T-helper 17 cell (primary cell): ENCODE data around the gene EIF4B. TPM values are rescaled to one million over a fixed set of nuclear protein-coding genes. Genes with fewer than 3 reads are reported as not detected.

Experiments used
- ATAC-seq: fragments of 150-1000 bp; cut with Tn5 transposase; 2 replicates; pipeline ENCODE4 v1.10.0; 2021; ENCODE audit warnings: mild to moderate bottlenecking, moderate library complexity
- DNase-seq, 3 donors: peaks; one replicate each; pipeline versions ENCODE4 v3.0.0 to v3.0.0-alpha.2; 2020 to 2021
- H3K9me3 ChIP-seq: one replicate; pipeline ENCODE4 v1.7.0; 2013; ENCODE audit warnings: low read length, mild to moderate bottlenecking; ENCODE audit not compliant: control insufficient read depth, poor library complexity, severe bottlenecking
- H3K27ac Mint-ChIP-seq: one replicate; pipeline ENCODE4 v1.8.0; 2022; ENCODE audit warnings: mild to moderate bottlenecking, moderate library complexity, mixed read lengths
- H3K27me3 Mint-ChIP-seq: one replicate; pipeline ENCODE4 v1.8.0; 2022; ENCODE audit warnings: mixed read lengths
- H3K36me3 Mint-ChIP-seq: one replicate; pipeline ENCODE4 v1.8.0; 2022; ENCODE audit warnings: low read depth, mixed read lengths
- H3K4me1 Mint-ChIP-seq: one replicate; pipeline ENCODE4 v1.8.0; 2022; ENCODE audit warnings: mild to moderate bottlenecking, mixed read lengths
- H3K4me3 Mint-ChIP-seq: one replicate; pipeline ENCODE4 v1.8.0; 2022; ENCODE audit warnings: mild to moderate bottlenecking, moderate library complexity, mixed read lengths
- total RNA-seq, 4 donors: library from RNA in 2 of 4; stranded (reverse) in 2 of 4; gene quantifications; one replicate each; pipeline ENCODE4 v1.2.3 and lab custom pipeline; 2022 to 2026

The EIF4B gene
- total RNA-seq (100 to 1,000 TPM; 635 to 667 TPM), total RNA-seq (lab: John Stamatoyannopoulos, UW) (898 to 1,275 reads per million in 2 donors)

- Mint-ChIP-seq H3K36me3 (peaks cover 5% of the 10 kb centered on the region), H3K27ac (peak within 1 kb of the TSS; percentile 99), H3K4me3 (peak within 1 kb of the TSS; percentile 99), H3K4me1 (peaks cover 26% of the 10 kb centered on the region), H3K27me3 (no peaks in the 10 kb centered on the region)
- ATAC-seq (peak; percentile 89), DNase-seq (peak; percentile 95 to 99 (median 99))
- no peaks in the 10 kb centered on the region for H3K9me3 ChIP-seq
Measured at GRCh38 chr12:53005986-53006809, at the start of gene EIF4B. EIF4B (plus strand) TSS chr12:53006456; CDS start chr12:53006484, 28 bp downstream.

- Mint-ChIP-seq H3K36me3 (no peaks in the 10 kb centered on the region), H3K4me1 (no peaks in the 10 kb centered on the region), H3K27me3 (peaks cover 7% of the 10 kb centered on the region), H3K27ac (no peak overlapping the region), H3K4me3 (no peak overlapping the region)
- H3K9me3 ChIP-seq, result no peaks in the 10 kb centered on the region
- DNase-seq (no peak), ATAC-seq (no peak)
Measured at GRCh38 chr12:52956987-52957386, 49.3 kb upstream of the EIF4B start.

GRCh38 chr12:52964556-52965336 lies 41.5 kb upstream of the EIF4B start:
- no peaks in the 10 kb centered on the region for H3K9me3 ChIP-seq
- Mint-ChIP-seq H3K27me3 (peaks cover 24% of the 10 kb centered on the region), H3K36me3 (peaks cover 2% of the 10 kb centered on the region), H3K27ac (no peak overlapping the region), H3K4me1 (no peaks in the 10 kb centered on the region), H3K4me3 (no peak overlapping the region)
- no peak for ATAC-seq
- no peak for DNase-seq

- Mint-ChIP-seq H3K27ac (no peak overlapping the region), H3K36me3 (peaks cover 2% of the 10 kb centered on the region), H3K4me3 (no peak overlapping the region), H3K4me1 (no peaks in the 10 kb centered on the region), H3K27me3 (peaks cover 27% of the 10 kb centered on the region)
- H3K9me3 ChIP-seq, result no peaks in the 10 kb centered on the region
- DNase-seq (no peak), ATAC-seq (no peak)
Measured at GRCh38 chr12:52965337-52965731, 40.9 kb upstream of the EIF4B start.

GRCh38 chr12:52969166-52969795 lies 37.0 kb upstream of the EIF4B start:
- no peaks in the 10 kb centered on the region for H3K9me3 ChIP-seq
- Mint-ChIP-seq H3K27ac (no peak overlapping the region), H3K4me3 (no peak overlapping the region), H3K36me3 (peaks cover 2% of the 10 kb centered on the region), H3K4me1 (peaks cover 3% of the 10 kb centered on the region), H3K27me3 (peaks cover 25% of the 10 kb centered on the region)
- ATAC-seq (no peak), DNase-seq (no peak)

GRCh38 chr12:52969828-52970569 lies 36.3 kb upstream of the EIF4B start:
- DNase-seq, result no peak
- peaks cover 20% of the 10 kb centered on the region for H3K27me3 Mint-ChIP-seq
- H3K9me3 ChIP-seq, result no peaks in the 10 kb centered on the region
- no peak overlapping the region for H3K27ac Mint-ChIP-seq
- no peak for ATAC-seq
- H3K4me3 Mint-ChIP-seq, result no peak overlapping the region
- peaks cover 3% of the 10 kb centered on the region for H3K4me1 Mint-ChIP-seq
- peaks cover 2% of the 10 kb centered on the region for H3K36me3 Mint-ChIP-seq

GRCh38 chr12:52971679-52972329 lies 34.5 kb upstream of the EIF4B start:
- ATAC-seq (no peak), DNase-seq (no peak)
- H3K4me1 Mint-ChIP-seq, result peaks cover 3% of the 10 kb centered on the region
- peaks cover 26% of the 10 kb centered on the region for H3K27me3 Mint-ChIP-seq
- peaks cover 4% of the 10 kb centered on the region for H3K36me3 Mint-ChIP-seq
- H3K27ac Mint-ChIP-seq, result peak overlapping the region; percentile 62
- no peak overlapping the region for H3K4me3 Mint-ChIP-seq
- no peaks in the 10 kb centered on the region for H3K9me3 ChIP-seq

- H3K9me3 ChIP-seq, result no peaks in the 10 kb centered on the region
- Mint-ChIP-seq H3K27me3 (peaks cover 45% of the 10 kb centered on the region), H3K4me3 (no peak overlapping the region), H3K36me3 (peaks cover 9% of the 10 kb centered on the region), H3K4me1 (peaks cover 3% of the 10 kb centered on the region), H3K27ac (no peak overlapping the region)
- DNase-seq (no peak), ATAC-seq (no peak)
Measured at GRCh38 chr12:52975204-52975603, 31.1 kb upstream of the EIF4B start.

- Mint-ChIP-seq H3K27me3 (peaks cover 53% of the 10 kb centered on the region), H3K36me3 (peaks cover 9% of the 10 kb centered on the region), H3K27ac (no peak overlapping the region), H3K4me1 (peaks cover 6% of the 10 kb centered on the region), H3K4me3 (no peak overlapping the region)
- DNase-seq, result no peak
- ATAC-seq, result no peak
- H3K9me3 ChIP-seq, result no peaks in the 10 kb centered on the region
Measured at GRCh38 chr12:52975820-52976573, 30.3 kb upstream of the EIF4B start.

- no peaks in the 10 kb centered on the region for H3K9me3 ChIP-seq
- peaks cover 9% of the 10 kb centered on the region for H3K36me3 Mint-ChIP-seq
- H3K4me3 Mint-ChIP-seq, result no peak overlapping the region
- H3K4me1 Mint-ChIP-seq, result peaks cover 5% of the 10 kb centered on the region
- DNase-seq (no peak), ATAC-seq (no peak)
- no peak overlapping the region for H3K27ac Mint-ChIP-seq
- peaks cover 49% of the 10 kb centered on the region for H3K27me3 Mint-ChIP-seq
Measured at GRCh38 chr12:52976574-52977071, 29.6 kb upstream of the EIF4B start.

GRCh38 chr12:52977170-52977569 lies 29.1 kb upstream of the EIF4B start:
- peaks cover 9% of the 10 kb centered on the region for H3K36me3 Mint-ChIP-seq
- H3K4me1 Mint-ChIP-seq, result peaks cover 3% of the 10 kb centered on the region
- H3K9me3 ChIP-seq, result no peaks in the 10 kb centered on the region
- ATAC-seq, result no peak
- no peak overlapping the region for H3K4me3 Mint-ChIP-seq
- no peak overlapping the region for H3K27ac Mint-ChIP-seq
- no peak for DNase-seq
- peaks cover 48% of the 10 kb centered on the region for H3K27me3 Mint-ChIP-seq
